Activated naive CD8-positive, alpha-beta T cell treated with anti-CD3 and anti-CD28 coated beads, Interleukin-2, amount 10 ng/mL, durations not matched to agents 7 days and 5 days (primary cell): ENCODE data around the gene MKLN1. TPM values are rescaled to one million over a fixed set of nuclear protein-coding genes. Genes with fewer than 3 reads are reported as not detected.
A peak's percentile ranks its signal among the peaks of the same experiment; 100 is the strongest.
"Not testable (repeated sequence)": the region's sequence is repeated elsewhere in the genome, so short reads cannot be mapped to it uniquely, and the experiment has no call there.

ENCODE experiments used
- ATAC-seq: fragments of 150-1000 bp; cut with Tn5 transposase; one replicate; pipeline ENCODE4 v1.10.0; 2021; ENCODE audit warnings: low read depth, moderate library complexity
- POLR2A ChIA-PET: fragments of 350-600 bp; sonication (Branson Sonifier 250); formaldehyde crosslinking; loops from one replicate; lab custom pipeline; 2021; ENCODE audit warnings: antibody characterized with exemption; lab: Charles Lee
- DNase-seq: peaks from one replicate; pipeline ENCODE4 v3.0.0; 2021
- H3K27ac Mint-ChIP-seq: one replicate; pipeline ENCODE4 v1.8.0; 2022; ENCODE audit warnings: mild to moderate bottlenecking, mixed read lengths
- H3K27me3 Mint-ChIP-seq: one replicate; pipeline ENCODE4 v1.8.0; 2022; ENCODE audit warnings: mild to moderate bottlenecking, moderate library complexity, mixed read lengths
- H3K36me3 Mint-ChIP-seq: one replicate; pipeline ENCODE4 v1.8.0; 2021; ENCODE audit warnings: mild to moderate bottlenecking, mixed read lengths
- H3K4me1 Mint-ChIP-seq: one replicate; pipeline ENCODE4 v1.8.0; 2021; ENCODE audit warnings: mixed read lengths
- H3K4me3 Mint-ChIP-seq: one replicate; pipeline ENCODE4 v1.8.0; 2022; ENCODE audit warnings: mild to moderate bottlenecking, moderate library complexity, mixed read lengths
- H3K9me3 Mint-ChIP-seq: one replicate; pipeline ENCODE4 v1.8.0; 2021; ENCODE audit warnings: mixed read lengths
- total RNA-seq, 2 experiments: library from RNA; stranded (reverse); gene quantifications; one replicate each; pipeline ENCODE4 v1.2.3, GENCODE V29; 2021

The MKLN1 gene
- total RNA-seq, 2 experiments from 2014 or later = 35.7 to 42.3 TPM

GRCh38 chr7:131326576-131326975 is 1.1 kb upstream of the MKLN1 start:
- ATAC-seq (no peak), DNase-seq (no peak)
- Mint-ChIP-seq H3K27ac (no peak overlapping the region), H3K9me3 (no peaks in the 10 kb centered on the region), H3K27me3 (no peaks in the 10 kb centered on the region), H3K4me1 (peaks cover 35% of the 10 kb centered on the region), H3K36me3 (peaks cover 2% of the 10 kb centered on the region), H3K4me3 (peak overlapping the region; percentile 98)
- POLR2A ChIA-PET = interaction anchor here (1.5 to 2.0 kb wide), 2 partner anchors 137 to 217 kb away, joined by 4 to 10 read pairs; no protein-coding TSS in a partner anchor

DNA sequence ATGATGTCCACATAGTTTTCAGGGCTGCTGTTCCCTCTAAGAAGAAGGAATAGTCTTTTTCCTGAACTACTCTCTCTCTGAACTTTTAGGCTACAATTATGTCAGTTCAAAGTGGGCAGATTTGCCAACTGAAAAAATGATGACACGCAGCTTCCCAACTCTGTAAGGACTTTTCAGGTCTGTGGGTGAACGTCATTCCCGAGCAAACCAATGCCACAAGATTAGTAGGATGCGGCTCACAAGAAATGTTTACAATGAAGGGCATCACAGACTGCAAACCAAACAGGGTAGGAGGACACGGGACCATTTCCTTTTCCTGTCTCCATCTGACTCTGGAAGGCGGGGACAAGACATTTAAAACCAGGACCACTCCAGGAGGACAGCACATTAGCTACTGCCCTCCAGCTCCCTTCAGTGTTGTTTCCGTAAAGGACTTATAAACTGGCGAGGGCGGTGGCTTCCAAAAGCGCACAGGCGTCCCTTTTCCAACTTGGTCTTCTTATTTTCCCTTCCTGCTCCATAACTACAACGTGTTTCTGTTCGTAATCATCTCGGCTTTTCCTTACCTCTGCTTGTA is 539 bp upstream of the MKLN1 start:
- Mint-ChIP-seq H3K4me1 (peaks cover 35% of the 10 kb centered on the region), H3K4me3 (peak overlapping the region; percentile 98), H3K36me3 (peaks cover 3% of the 10 kb centered on the region), H3K27me3 (no peaks in the 10 kb centered on the region), H3K27ac (peak overlapping the region; percentile 97), H3K9me3 (no peaks in the 10 kb centered on the region)
- ATAC-seq (peak; percentile 23), DNase-seq (no peak)
- POLR2A ChIA-PET = interaction anchor here (1.2 to 2.0 kb wide), 5 partner anchors 138 to 270 kb away, joined by 3 to 10 read pairs (median 4); no protein-coding TSS in a partner anchor

- DNase-seq (no peak), ATAC-seq (no peak)
- Mint-ChIP-seq H3K4me3 (peak overlapping the region; percentile 98), H3K9me3 (no peaks in the 10 kb centered on the region), H3K36me3 (peaks cover 7% of the 10 kb centered on the region), H3K27me3 (no peaks in the 10 kb centered on the region), H3K4me1 (peaks cover 33% of the 10 kb centered on the region), H3K27ac (peak overlapping the region; percentile 97)
- POLR2A ChIA-PET = interaction anchor here (0.7 to 2.0 kb wide), 8 partner anchors 9 to 1158 kb away, joined by 3 to 10 read pairs (median 4); no protein-coding TSS in a partner anchor
Measured at GRCh38 chr7:131328377-131329175, 900 bp downstream of the MKLN1 start.

- Mint-ChIP-seq H3K27me3 (no peaks in the 10 kb centered on the region), H3K4me1 (peaks cover 33% of the 10 kb centered on the region), H3K4me3 (peak overlapping the region; percentile 98), H3K36me3 (peaks cover 13% of the 10 kb centered on the region), H3K9me3 (no peaks in the 10 kb centered on the region), H3K27ac (no peak overlapping the region)
- DNase-seq (no peak), ATAC-seq (no peak)
- POLR2A ChIA-PET = interaction anchor here (0.9 kb wide), 1 partner anchor 9 kb away, joined by 3 read pairs; no protein-coding TSS in a partner anchor
Measured at GRCh38 chr7:131329176-131329570, 1.5 kb downstream of the MKLN1 start.

DNA sequence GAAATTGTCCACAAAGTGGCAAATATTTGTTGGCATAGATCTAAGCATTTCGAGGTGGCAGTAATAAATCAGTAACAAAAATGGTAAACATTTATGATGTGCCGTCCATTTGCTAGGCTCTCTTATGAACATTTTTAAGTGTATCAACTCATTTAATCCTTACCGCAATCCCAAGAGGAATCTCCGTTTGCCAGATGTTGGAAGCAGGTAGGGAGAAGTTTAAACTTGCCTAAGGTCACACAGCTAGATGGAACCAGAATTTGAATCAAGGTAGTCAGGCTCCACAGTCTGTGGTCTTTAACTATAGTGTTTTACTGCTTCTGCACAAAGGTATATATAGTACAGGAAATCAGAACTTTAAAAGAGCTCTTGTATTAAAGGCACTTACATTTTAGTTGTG is 2.6 kb downstream of the MKLN1 start:
- Mint-ChIP-seq H3K9me3 (no peaks in the 10 kb centered on the region), H3K4me3 (peak overlapping the region; percentile 18), H3K36me3 (peaks cover 17% of the 10 kb centered on the region), H3K4me1 (peaks cover 32% of the 10 kb centered on the region), H3K27ac (no peak overlapping the region), H3K27me3 (no peaks in the 10 kb centered on the region)
- DNase-seq (no peak), ATAC-seq (no peak)
- POLR2A ChIA-PET = interaction anchor here (0.7 kb wide), 1 partner anchor 223 kb away, joined by 4 read pairs; no protein-coding TSS in a partner anchor

GRCh38 chr7:131331806-131332205 is 4.1 kb downstream of the MKLN1 start:
- H3K27me3 Mint-ChIP-seq = no peaks in the 10 kb centered on the region
- no peak for DNase-seq
- ATAC-seq = no peak
- H3K4me1 Mint-ChIP-seq = peaks cover 25% of the 10 kb centered on the region
- H3K4me3 Mint-ChIP-seq = no peak overlapping the region
- peaks cover 28% of the 10 kb centered on the region for H3K36me3 Mint-ChIP-seq
- H3K27ac Mint-ChIP-seq = no peak overlapping the region
- POLR2A ChIA-PET = no interaction called here
- peaks cover 10% of the 10 kb centered on the region for H3K9me3 Mint-ChIP-seq

GRCh38 chr7:131332729-131333128 is 5.1 kb downstream of the MKLN1 start:
- Mint-ChIP-seq H3K9me3 (peaks cover 14% of the 10 kb centered on the region), H3K4me1 (peaks cover 22% of the 10 kb centered on the region), H3K36me3 (peaks cover 33% of the 10 kb centered on the region)
- POLR2A ChIA-PET, H3K4me3 Mint-ChIP-seq, H3K27ac Mint-ChIP-seq, ATAC-seq, DNase-seq, H3K27me3 Mint-ChIP-seq: not testable (repeated sequence)

GRCh38 chr7:131335639-131336381 is 8.1 kb downstream of the MKLN1 start:
- Mint-ChIP-seq H3K36me3 (peaks cover 54% of the 10 kb centered on the region), H3K27me3 (no peaks in the 10 kb centered on the region), H3K27ac (no peak overlapping the region), H3K4me1 (peaks cover 7% of the 10 kb centered on the region), H3K9me3 (peaks cover 28% of the 10 kb centered on the region), H3K4me3 (no peak overlapping the region)
- POLR2A ChIA-PET = interaction anchor here (0.7 kb wide), 1 partner anchor 66 kb away, joined by 4 read pairs; no protein-coding TSS in a partner anchor
- DNase-seq (no peak), ATAC-seq (no peak)

DNA sequence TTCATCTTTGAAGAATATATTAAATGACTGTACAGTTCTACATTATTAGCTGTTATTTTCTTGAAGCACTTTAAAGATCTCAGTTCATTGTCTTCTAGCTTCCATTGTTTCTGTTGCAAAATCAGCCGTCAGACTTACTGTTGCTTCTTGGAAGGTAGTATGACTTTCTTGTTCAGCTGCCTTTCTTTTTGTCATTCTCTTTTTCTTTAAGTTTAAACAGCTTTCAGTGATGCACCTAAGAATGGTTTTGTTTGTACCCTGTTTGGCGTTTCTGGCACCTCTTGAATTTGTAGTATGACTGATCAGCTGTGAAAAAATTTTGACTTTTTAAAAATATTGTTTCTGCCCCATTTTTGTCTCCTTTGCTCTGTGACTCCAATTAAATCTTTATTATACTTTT is 9.3 kb downstream of the MKLN1 start:
- no peak overlapping the region for H3K27ac Mint-ChIP-seq
- no peak for DNase-seq
- no peaks in the 10 kb centered on the region for H3K27me3 Mint-ChIP-seq
- H3K36me3 Mint-ChIP-seq = peaks cover 60% of the 10 kb centered on the region
- no peak overlapping the region for H3K4me3 Mint-ChIP-seq
- H3K4me1 Mint-ChIP-seq = peaks cover 6% of the 10 kb centered on the region
- H3K9me3 Mint-ChIP-seq = peaks cover 28% of the 10 kb centered on the region
- POLR2A ChIA-PET = no interaction called here
- ATAC-seq = no peak

DNA sequence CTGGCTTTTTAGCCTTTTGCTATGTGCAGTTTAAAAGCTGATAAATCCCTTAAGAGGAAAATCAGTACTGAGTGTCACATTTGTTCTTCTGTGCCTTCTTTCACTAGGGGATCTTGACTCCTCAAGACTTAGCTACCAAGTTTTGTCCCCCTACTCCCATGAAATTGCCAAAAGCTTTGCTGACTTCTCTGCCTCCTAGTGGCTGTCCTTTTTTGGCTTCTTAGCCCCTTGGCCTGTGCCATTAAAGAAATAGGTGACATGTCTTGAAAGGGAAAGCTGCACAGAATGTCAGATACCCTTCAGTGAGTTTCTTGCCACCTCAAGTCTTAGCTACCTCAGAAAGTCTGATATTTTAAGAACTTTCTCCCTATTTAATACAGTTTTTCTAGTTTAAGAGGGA is 10.5 kb downstream of the MKLN1 start:
- Mint-ChIP-seq H3K27me3 (no peaks in the 10 kb centered on the region), H3K4me1 (peaks cover 7% of the 10 kb centered on the region), H3K36me3 (peaks cover 70% of the 10 kb centered on the region), H3K4me3 (no peak overlapping the region), H3K9me3 (peaks cover 28% of the 10 kb centered on the region), H3K27ac (no peak overlapping the region)
- no peak for DNase-seq
- POLR2A ChIA-PET = interaction anchor here (0.8 kb wide), 1 partner anchor 9 kb away, joined by 3 read pairs; no protein-coding TSS in a partner anchor
- no peak for ATAC-seq

- no peak overlapping the region for H3K27ac Mint-ChIP-seq
- peaks cover 28% of the 10 kb centered on the region for H3K9me3 Mint-ChIP-seq
- H3K36me3 Mint-ChIP-seq = peaks cover 63% of the 10 kb centered on the region
- DNase-seq = no peak
- ATAC-seq = no peak
- H3K4me3 Mint-ChIP-seq = no peak overlapping the region
- H3K27me3 Mint-ChIP-seq = no peaks in the 10 kb centered on the region
- peaks cover 7% of the 10 kb centered on the region for H3K4me1 Mint-ChIP-seq
- POLR2A ChIA-PET = no interaction called here
Measured at GRCh38 chr7:131338691-131339390, 11.2 kb downstream of the MKLN1 start.

DNA sequence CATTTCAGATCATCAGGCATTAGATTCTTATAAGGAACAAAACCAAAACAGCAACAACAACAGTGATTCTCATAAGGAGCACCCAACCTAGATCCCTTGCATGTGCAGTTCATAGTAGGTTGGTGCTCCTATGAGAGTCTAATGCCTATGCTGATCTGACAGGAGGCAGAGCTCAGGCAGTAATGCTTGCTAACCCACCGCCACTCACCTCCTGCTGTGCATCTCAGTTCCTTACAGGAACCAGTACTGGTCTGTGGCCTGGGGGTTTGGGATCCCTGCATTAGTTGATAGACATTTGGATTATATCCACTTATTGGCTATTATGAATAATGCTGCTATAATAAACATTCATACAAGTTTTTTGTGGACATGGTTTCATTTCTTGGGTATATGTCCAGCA is 14.0 kb downstream of the MKLN1 start:
- peaks cover 48% of the 10 kb centered on the region for H3K36me3 Mint-ChIP-seq
- H3K27ac Mint-ChIP-seq = no peak overlapping the region
- no peak for ATAC-seq
- DNase-seq = no peak
- H3K9me3 Mint-ChIP-seq = peaks cover 19% of the 10 kb centered on the region
- H3K4me3 Mint-ChIP-seq = no peak overlapping the region
- peaks cover 7% of the 10 kb centered on the region for H3K4me1 Mint-ChIP-seq
- POLR2A ChIA-PET = no interaction called here
- H3K27me3 Mint-ChIP-seq = no peaks in the 10 kb centered on the region
